Thymus (tissue), 11 donors: Measurements from ENCODE around the gene GALM. TPM values are rescaled to one million over a fixed set of nuclear protein-coding genes. Genes with fewer than 3 reads are reported as not detected.

Experiments used
- DNase-seq, 9 donors: peaks; one replicate each; pipeline ENCODE4 v3.0.0-alpha.2; 2013; ENCODE audit warnings: low spot score in 9 of 9, low read depth in 6 of 9, missing footprints in 1 of 9
- H3K27ac ChIP-seq, 2 donors: one replicate each; pipeline ENCODE4 v1.5.1; 2013; ENCODE audit warnings: control low read depth in 1 of 2, low read depth in 1 of 2, low read length in 1 of 2, mild to moderate bottlenecking in 1 of 2, moderate library complexity in 1 of 2
- H3K27me3 ChIP-seq, 2 donors: one replicate each; pipeline ENCODE4 v1.5.1; 2013; ENCODE audit warnings: low read length in 1 of 2; ENCODE audit not compliant: control insufficient read depth in 2 of 2, insufficient read depth in 1 of 2
- H3K36me3 ChIP-seq, 2 donors: one replicate each; pipeline ENCODE4 v1.5.1; 2013; ENCODE audit warnings: low read length in 1 of 2, mild to moderate bottlenecking in 1 of 2, moderate library complexity in 1 of 2; ENCODE audit not compliant: control insufficient read depth in 2 of 2, insufficient read depth in 2 of 2
- H3K4me1 ChIP-seq, 2 donors: one replicate each; pipeline ENCODE4 v1.5.1; 2013; ENCODE audit warnings: low read length in 2 of 2; ENCODE audit not compliant: control insufficient read depth in 2 of 2, insufficient read depth in 2 of 2
- H3K4me3 ChIP-seq, 2 donors: one replicate each; pipeline ENCODE4 v1.5.1; 2013; ENCODE audit warnings: low read length in 2 of 2, control low read depth in 1 of 2, mild to moderate bottlenecking in 1 of 2
- H3K9me3 ChIP-seq, 2 donors: one replicate each; pipeline ENCODE4 v1.5.1; 2013; ENCODE audit warnings: low read length in 1 of 2, mild to moderate bottlenecking in 1 of 2; ENCODE audit not compliant: control insufficient read depth in 2 of 2, insufficient read depth in 1 of 2
- WGBS: extraction: QIAGEN DNeasy Blood & Tissue Kit; methylation state at CpG from one replicate; pipeline ENCODE4 v1.1.7; 2013; 5-methylcytosine and 5-hydroxymethylcytosine counted together
- polyA plus RNA-seq: library from polyadenylated mRNA; stranded (reverse); fragments of 200-250 nt; gene quantifications from one replicate; pipeline ENCODE4 v1.2.3, GENCODE V29; 2013
- total RNA-seq: library from RNA; stranded (reverse); fragments of 120-200 nt; gene quantifications from one replicate; pipeline ENCODE4 v1.2.4, GENCODE V29; 2013
- donor health status: healthy.

Gene GALM
- total and polyA plus RNA-seq, 2 donors: 10.0 to 12.0 TPM

GRCh38 chr2:38745267-38745666 lies 79.4 kb downstream of the GALM start:
- no peaks in the 10 kb centered on the region for H3K27me3 ChIP-seq
- H3K36me3 ChIP-seq: peaks cover 42 to 89% of the 10 kb centered on the region in 2 donors
- peaks cover 16 to 27% of the 10 kb centered on the region in 2 donors for H3K4me1 ChIP-seq
- no peak for DNase-seq
- 97% methylated on average over 9 of the region's 9 CpGs for WGBS
- H3K4me3 ChIP-seq: no peak overlapping the region
- H3K9me3 ChIP-seq: no peaks in the 10 kb centered on the region
- no peak overlapping the region for H3K27ac ChIP-seq

- Histone ChIP-seq H3K9me3 (no peaks in the 10 kb centered on the region), H3K27ac (no peak overlapping the region), H3K27me3 (no peaks in the 10 kb centered on the region), H3K4me1 (peaks cover 21 to 32% of the 10 kb centered on the region in 2 donors), H3K36me3 (peaks cover 40 to 76% of the 10 kb centered on the region in 2 donors), H3K4me3 (no peak overlapping the region)
- no peak for DNase-seq
- WGBS: 97% methylated on average over 4 of the region's 4 CpGs
These were observed 81.1 kb downstream of the GALM start for GRCh38 chr2:38747007-38747424.

DNA sequence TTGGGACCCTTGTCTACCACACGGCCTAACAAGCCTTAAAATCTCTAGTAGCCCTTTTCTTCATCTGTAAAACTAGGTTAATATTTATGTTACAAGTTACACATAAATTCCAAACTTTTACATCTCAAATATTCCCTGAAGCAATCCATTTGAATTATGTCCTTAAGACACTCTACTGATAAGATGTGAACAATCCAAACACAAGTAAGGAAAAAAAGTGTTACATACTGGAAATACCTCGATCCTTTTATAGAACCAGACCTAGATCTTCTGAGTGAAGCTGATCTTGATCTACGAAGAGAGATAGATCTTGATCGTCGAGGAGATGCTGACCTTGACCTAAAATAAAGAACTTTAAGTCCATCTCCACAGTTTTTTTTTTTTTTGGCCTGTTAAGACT lies 81.9 kb downstream of the GALM start:
- peaks cover 22 to 33% of the 10 kb centered on the region in 2 donors for H3K4me1 ChIP-seq
- DNase-seq: no peak
- 96% methylated on average over 5 of the region's 5 CpGs for WGBS

GRCh38 chr2:38748391-38748790 lies 82.5 kb downstream of the GALM start:
- 93% methylated on average over 9 of the region's 9 CpGs for WGBS
- H3K9me3 ChIP-seq: no peaks in the 10 kb centered on the region
- H3K27ac ChIP-seq: no peak overlapping the region
- no peak for DNase-seq
- H3K4me3 ChIP-seq: no peak overlapping the region
- peaks cover 22 to 33% of the 10 kb centered on the region in 2 donors for H3K4me1 ChIP-seq
- H3K36me3 ChIP-seq: peaks cover 33 to 62% of the 10 kb centered on the region in 2 donors
- no peaks in the 10 kb centered on the region for H3K27me3 ChIP-seq

More for the DNA sequence above, 81.9 kb downstream of the GALM start:
- H3K27ac ChIP-seq: no peak overlapping the region
- H3K27me3 ChIP-seq: no peaks in the 10 kb centered on the region
- peaks cover 39 to 68% of the 10 kb centered on the region in 2 donors for H3K36me3 ChIP-seq
- H3K4me3 ChIP-seq: no peak overlapping the region
- no peaks in the 10 kb centered on the region for H3K9me3 ChIP-seq

DNA sequence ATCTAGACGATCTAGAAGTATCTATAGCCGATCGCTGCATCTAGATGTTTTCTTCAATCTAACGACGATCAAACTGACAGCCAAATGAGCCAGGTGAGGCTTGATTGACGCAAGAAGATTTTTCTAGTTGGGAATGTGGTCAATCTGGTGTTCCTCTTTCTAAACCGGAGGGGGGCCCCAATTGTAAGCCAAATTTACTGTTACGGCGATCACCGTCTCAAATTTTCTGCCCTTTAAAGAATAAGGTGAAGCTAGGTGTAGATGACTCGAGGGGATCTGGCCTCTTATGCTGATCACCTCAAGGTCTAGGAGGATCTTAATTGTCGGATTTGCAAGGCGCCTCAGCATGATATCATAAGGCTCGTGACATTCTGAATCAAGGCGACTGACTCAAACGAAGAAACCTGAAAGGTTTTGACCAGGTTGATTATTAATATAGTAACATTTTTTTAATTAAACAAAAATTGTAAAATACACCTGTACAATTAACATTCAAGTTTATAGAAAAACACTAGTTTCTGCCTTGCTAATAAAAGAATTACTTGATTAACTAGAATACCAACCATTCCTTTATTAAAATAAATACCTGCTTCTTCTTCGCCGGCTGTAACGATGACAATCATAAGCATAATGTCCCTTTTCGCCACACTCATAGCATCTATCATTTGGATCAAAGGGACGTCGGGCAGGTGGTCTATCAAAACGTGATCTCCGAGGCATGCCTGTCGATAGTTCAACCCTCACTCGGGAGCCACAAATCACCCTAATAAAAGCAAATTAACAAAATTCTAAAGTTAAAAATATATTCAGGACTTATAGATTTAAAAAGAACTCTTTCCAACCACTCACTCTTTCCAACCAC lies 83.3 kb downstream of the GALM start:
- Histone ChIP-seq H3K36me3 (peaks cover 30 to 54% of the 10 kb centered on the region in 2 donors), H3K27ac (no peak overlapping the region), H3K27me3 (no peaks in the 10 kb centered on the region), H3K9me3 (no peaks in the 10 kb centered on the region), H3K4me1 (peaks cover 22 to 33% of the 10 kb centered on the region in 2 donors), H3K4me3 (peak overlapping the region; percentile 88 to 98)
- 68% methylated on average over 26 of the region's 26 CpGs for WGBS
- no peak for DNase-seq

GRCh38 chr2:38750011-38750890 lies 84.3 kb downstream of the GALM start:
- WGBS: under 1% methylated on average over 59 of the region's 59 CpGs
- Histone ChIP-seq H3K9me3 (no peaks in the 10 kb centered on the region), H3K27ac (peak overlapping the region; percentile 98 to 100), H3K4me3 (peak overlapping the region; percentile 88 to 98), H3K36me3 (peaks cover 28 to 45% of the 10 kb centered on the region in 2 donors), H3K4me1 (peaks cover 22 to 33% of the 10 kb centered on the region in 2 donors), H3K27me3 (no peaks in the 10 kb centered on the region)
- DNase-seq: peak in 7 of 9 donors; percentile 22 to 69 (median 43)

DNA sequence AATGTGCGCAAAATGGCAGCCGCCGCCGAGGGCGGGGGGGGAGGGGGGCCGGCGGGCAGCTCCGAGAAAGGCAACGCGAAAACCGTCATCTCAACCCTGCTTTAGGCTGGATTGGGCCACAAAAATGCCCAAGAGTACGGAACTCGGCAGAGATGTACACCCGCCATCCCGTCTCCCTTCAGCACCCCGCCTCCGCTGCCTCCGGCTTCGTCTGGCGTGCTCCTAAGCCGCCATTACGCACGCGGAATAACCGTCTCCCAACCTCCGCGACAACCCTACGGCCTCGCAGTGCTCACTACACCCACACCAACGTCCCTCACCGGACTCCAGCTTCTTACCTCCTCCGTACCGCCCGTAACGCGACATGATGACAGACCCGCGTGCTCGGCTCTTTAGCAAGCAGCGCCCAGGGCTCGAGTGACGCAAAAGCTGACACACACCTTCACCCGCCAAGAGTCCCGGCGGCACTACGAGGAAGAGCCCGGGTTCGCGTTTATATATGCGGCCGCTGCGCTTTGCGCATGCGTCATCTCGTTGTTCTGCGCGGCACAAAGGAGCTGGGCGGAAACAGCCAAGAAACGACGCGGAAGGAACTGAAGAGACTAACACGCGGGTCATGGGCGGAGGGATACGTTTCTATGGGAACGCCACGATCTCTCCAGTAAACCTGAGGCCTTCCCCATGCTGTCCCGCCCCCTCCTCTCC lies 85.1 kb downstream of the GALM start, which contains the start of gene SRSF7:
TSS of gene SRSF7 (minus strand) at position 471 of the 705 bp plus-strand sequence. CDS start at position 366, 105 bp downstream.
- H3K27me3 ChIP-seq: no peaks in the 10 kb centered on the region
- peak within 1 kb of the TSS; percentile 98 to 100 for H3K27ac ChIP-seq
- H3K36me3 ChIP-seq: peaks cover 25 to 37% of the 10 kb centered on the region in 2 donors
- peak within 1 kb of the TSS; percentile 88 to 98 for H3K4me3 ChIP-seq
- H3K9me3 ChIP-seq: no peaks in the 10 kb centered on the region
- peak; percentile 98 to 100 (median 99) for DNase-seq
- peaks cover 22 to 33% of the 10 kb centered on the region in 2 donors for H3K4me1 ChIP-seq
- under 1% methylated on average over 68 of the region's 68 CpGs for WGBS

GRCh38 chr2:38751596-38752410 lies 85.9 kb downstream of the GALM start:
- H3K27ac ChIP-seq: peak overlapping the region; percentile 96 to 98
- peaks cover 23 to 29% of the 10 kb centered on the region in 2 donors for H3K36me3 ChIP-seq
- H3K27me3 ChIP-seq: no peaks in the 10 kb centered on the region
- no peaks in the 10 kb centered on the region for H3K9me3 ChIP-seq
- H3K4me3 ChIP-seq: peak overlapping the region; percentile 88 to 98
- WGBS: 42% methylated on average over 18 of the region's 18 CpGs
- DNase-seq: no peak
- H3K4me1 ChIP-seq: peaks cover 22 to 33% of the 10 kb centered on the region in 2 donors
